IMR-90 (cell line): Measurements from ENCODE around the gene RNU2-1. TPM values are rescaled to one million over a fixed set of nuclear protein-coding genes. Genes with fewer than 3 reads are reported as not detected.
"Not testable (repeated sequence)": the region's sequence is repeated elsewhere in the genome, so short reads cannot be mapped to it uniquely, and the experiment has no call there.

Experiments used
- ATAC-seq: fragments of 200-7000 bp; cut with Tn5 transposase; 2 replicates; pipeline ENCODE4 v1.9.1; 2020; ENCODE audit warnings: low read depth, mild to moderate bottlenecking, moderate library complexity
- Bru-seq: library from RNA; stranded (reverse); fragments of 400-500 nt; gene quantifications from one replicate; lab custom pipeline; 2021; lab: Mats Ljungman, UMichigan
- BruChase-seq, 2 experiments: library from RNA; stranded (reverse); fragments of 400-500 nt; gene quantifications; one replicate each; lab custom pipeline; 2021; lab: Mats Ljungman, UMichigan
- BruUV-seq: library from RNA; stranded (reverse); fragments of 400-500 nt; replicated peaks from 2 replicates; lab custom pipeline; 2021; lab: Mats Ljungman, UMichigan
- CTCF ChIA-PET: fragments of 300-600 bp; formaldehyde crosslinking; extraction: SDS; loops from one replicate; lab custom pipeline; 2021; ENCODE audit warnings: antibody characterized with exemption; lab: Yijun Ruan, JAX
- POLR2A ChIA-PET: fragments of 300-600 bp; sonication (Branson Sonifier 250); formaldehyde crosslinking; loops from one replicate; lab custom pipeline; 2022; ENCODE audit warnings: antibody characterized with exemption; ENCODE audit not compliant: unreplicated experiment; lab: Charles Lee
- DNase-seq: peaks from one replicate; pipeline ENCODE4 v3.0.0; 2013
- H2AFZ ChIP-seq: replicated peaks from 2 replicates; pipeline ENCODE3; 2013; ENCODE audit warnings: low read length, mild to moderate bottlenecking; ENCODE audit not compliant: poor library complexity
- H2AK5ac ChIP-seq: 2 replicates; pipeline ENCODE4 v1.6.1; 2013; ENCODE audit warnings: low read depth, low read length, inconsistent platforms
- H2AK9ac ChIP-seq: replicated peaks from 2 replicates; pipeline ENCODE3; 2013; ENCODE audit warnings: mild to moderate bottlenecking, low read depth, low read length, moderate library complexity; ENCODE audit not compliant: poor library complexity
- H2BK120ac ChIP-seq: 2 replicates; pipeline ENCODE4 v1.6.1; 2013; ENCODE audit warnings: low read depth, low read length, inconsistent platforms
- H2BK15ac ChIP-seq: 3 replicates; pipeline ENCODE4 v1.6.1; 2013; ENCODE audit warnings: low read depth, low read length, inconsistent platforms
- H2BK20ac ChIP-seq: 2 replicates; pipeline ENCODE4 v1.6.1; 2013; ENCODE audit warnings: low read depth, mild to moderate bottlenecking, inconsistent platforms, low read length, moderate library complexity
- H2BK5ac ChIP-seq: 2 replicates; pipeline ENCODE4 v1.6.1; 2013; ENCODE audit warnings: mild to moderate bottlenecking, low read depth, low read length, inconsistent platforms; ENCODE audit not compliant: poor library complexity, severe bottlenecking
- H3K14ac ChIP-seq: replicated peaks from 2 replicates; pipeline ENCODE4 v1.6.1; 2013; ENCODE audit warnings: low read depth, low read length, inconsistent platforms
- H3K18ac ChIP-seq: 2 replicates; pipeline ENCODE4 v1.6.1; 2013; ENCODE audit warnings: low read depth, low read length, control low read depth
- H3K23ac ChIP-seq: 2 replicates; pipeline ENCODE4 v1.6.1; 2013; ENCODE audit warnings: low read depth, low read length, inconsistent platforms
- H3K27ac ChIP-seq: 2 replicates; pipeline ENCODE4 v1.5.1; 2013; ENCODE audit warnings: mild to moderate bottlenecking, control low read depth, low read length; ENCODE audit not compliant: insufficient read depth
- H3K27me3 ChIP-seq: 2 replicates; pipeline ENCODE4 v1.6.1; 2013; ENCODE audit warnings: low read length; ENCODE audit not compliant: control insufficient read depth, insufficient read depth
- H3K36me3 ChIP-seq: 2 replicates; pipeline ENCODE4 v1.6.1; 2013; ENCODE audit warnings: low read length, mixed read lengths; ENCODE audit not compliant: control insufficient read depth, insufficient read depth
- H3K4ac ChIP-seq: 2 replicates; pipeline ENCODE4 v1.6.1; 2013; ENCODE audit warnings: low read depth, low read length, inconsistent platforms
- H3K4me1 ChIP-seq: 2 replicates; pipeline ENCODE4 v1.6.1; 2013; ENCODE audit warnings: low read length, mixed read lengths; ENCODE audit not compliant: control insufficient read depth, insufficient read depth
- H3K4me2 ChIP-seq: 2 replicates; pipeline ENCODE4 v1.6.1; 2013; ENCODE audit warnings: low read depth, mild to moderate bottlenecking, control low read depth, low read length, moderate library complexity
- H3K4me3 ChIP-seq: 2 replicates; pipeline ENCODE4 v1.5.1; 2013; ENCODE audit warnings: low read depth, mild to moderate bottlenecking, control low read depth, low read length, moderate library complexity; ENCODE audit not compliant: insufficient read depth
- H3K56ac ChIP-seq: 2 replicates; pipeline ENCODE4 v1.6.1; 2013; ENCODE audit warnings: low read length, inconsistent platforms; ENCODE audit not compliant: insufficient read depth; ENCODE audit errors: extremely low read depth
- H3K79me1 ChIP-seq, 2 experiments: 2 replicates each; pipeline ENCODE4 v1.6.1; 2013; ENCODE audit warnings: low read length in 2 of 2, inconsistent platforms in 1 of 2, low read depth in 1 of 2
- H3K9ac ChIP-seq: 2 replicates; pipeline ENCODE4 v1.6.1; 2013; ENCODE audit warnings: low read depth, low read length, control low read depth
- H3K9me1 ChIP-seq: 2 replicates; pipeline ENCODE4 v1.6.1; 2013; ENCODE audit warnings: low read length, inconsistent platforms; ENCODE audit not compliant: insufficient read depth
- H3K9me3 ChIP-seq: 2 replicates; pipeline ENCODE4 v1.6.1; 2013; ENCODE audit warnings: low read length; ENCODE audit not compliant: control insufficient read depth, insufficient read depth
- H4K20me1 ChIP-seq: 2 replicates; pipeline ENCODE4 v1.6.1; 2013; ENCODE audit warnings: low read length, inconsistent platforms; ENCODE audit not compliant: insufficient read depth
- H4K5ac ChIP-seq: 2 replicates; pipeline ENCODE4 v1.6.1; 2013; ENCODE audit warnings: mild to moderate bottlenecking, low read depth, low read length, control low read depth
- H4K8ac ChIP-seq, 2 experiments: 2 replicates each; pipeline ENCODE4 v1.6.1; 2013; ENCODE audit warnings: low read depth in 2 of 2, low read length in 2 of 2, control low read depth in 1 of 2, inconsistent platforms in 1 of 2
- H4K91ac ChIP-seq: 2 replicates; pipeline ENCODE4 v1.6.1; 2013; ENCODE audit warnings: low read depth, low read length, inconsistent platforms; ENCODE audit not compliant: insufficient read depth
- WGBS, 2 experiments: methylation state at CpG; one replicate each; pipeline versions ENCODE4 v1.1.5 to v1.1.7; 2013; ENCODE audit warnings: missing lambda C conversion rate in 2 of 2; ENCODE audit not compliant: insufficient read length in 1 of 2; ENCODE audit errors: extremely low coverage in 2 of 2; 5-methylcytosine and 5-hydroxymethylcytosine counted together
- dilution Hi-C: fragments of 300-500 bp; cut with HindIII; formaldehyde crosslinking; loops from one replicate; pipeline ENCODE4 v1.14.3; 2018; ENCODE audit warnings: low sequenced_read_pairs; ENCODE audit not compliant: unreplicated experiment
- in situ Hi-C: fragments of 300-500 bp; cut with MboI; formaldehyde crosslinking; loops from 3 replicates; pipeline ENCODE4 v1.14.3; 2019; ENCODE audit warnings: low sequenced_read_pairs, inconsistent platforms, mixed read lengths
- intact Hi-C: fragments of 100-400 bp; cut with micrococcal nuclease; formaldehyde crosslinking; loops from 2 replicates; pipeline ENCODE4 v1.10.0; 2022
- long read RNA-seq: library from polyadenylated mRNA; unstranded; transcript quantifications from one replicate; pipeline ENCODE4 v2.0.0, GENCODE V29; 2021; ENCODE audit not compliant: unreplicated experiment
- polyA plus RNA-seq, 3 experiments: library from polyadenylated mRNA; depleted of rRNA; stranded (reverse); fragments of >200 nt; gene quantifications; 2 replicates each; pipeline ENCODE4 v1.2.3, GENCODE V29; 2012; ENCODE audit warnings: low replicate concordance in 1 of 3
- total RNA-seq: library from RNA; depleted of rRNA; stranded (reverse); fragments of >200 nt; gene quantifications from 2 replicates; pipeline ENCODE4 v1.2.3, GENCODE V29; 2012; rRNA removed

The RNU2-1 gene
- total RNA-seq (not detected in 2 replicates), polyA plus RNA-seq (2012; rRNA removed) (not detected in 2 replicates), Bru-seq, nascent RNA (not detected), BruChase-seq, experiment 1, labeled RNA remaining after a 6-hour chase (not detected), BruChase-seq, experiment 2, labeled RNA remaining after a 2-hour chase (not detected)
- not detected in 2 replicates for polyA plus RNA-seq (2012; cell fraction: cytosol; rRNA removed)
- polyA plus RNA-seq (2012; cell fraction: nucleus; rRNA removed; ENCODE audit: low replicate concordance) = not detected in 2 replicates
- long read RNA-seq = 0 reads

DNA sequence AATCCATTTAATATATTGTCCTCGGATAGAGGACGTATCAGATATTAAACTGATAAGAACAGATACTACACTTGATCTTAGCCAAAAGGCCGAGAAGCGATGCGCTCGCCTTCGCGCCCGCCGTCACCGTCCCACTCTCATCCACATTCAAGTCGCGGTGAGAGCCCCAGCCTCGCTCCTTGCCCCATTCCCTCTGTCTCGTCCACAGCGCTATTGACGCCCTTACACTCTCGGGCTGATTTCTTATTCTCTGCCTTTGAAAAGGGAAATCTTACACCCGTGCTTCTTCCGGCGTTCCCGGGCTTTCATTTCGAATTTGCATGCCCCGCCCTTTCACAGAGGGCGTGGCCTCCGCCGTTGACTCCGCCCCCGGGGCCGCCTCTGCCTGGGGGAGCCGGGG lies at the start of gene RNU2-1:
TSS of gene RNU2-1 (minus strand) at position 101 of the 400 bp plus-strand sequence.
- H2AK9ac ChIP-seq, H2AK5ac ChIP-seq, H3K4me2 ChIP-seq, H3K23ac ChIP-seq, DNase-seq, H2BK120ac ChIP-seq, H2BK15ac ChIP-seq, H4K8ac ChIP-seq, ATAC-seq, H3K4me3 ChIP-seq, H3K18ac ChIP-seq, H4K5ac ChIP-seq, H2BK20ac ChIP-seq, H3K27ac ChIP-seq, H3K9me3 ChIP-seq, H3K27me3 ChIP-seq, H3K9ac ChIP-seq, H3K36me3 ChIP-seq, POLR2A ChIA-PET, in situ Hi-C loops, CTCF ChIA-PET, H2AFZ ChIP-seq, intact Hi-C loops, H4K91ac ChIP-seq, H2BK5ac ChIP-seq, H3K4me1 ChIP-seq, H3K9me1 ChIP-seq, H3K14ac ChIP-seq, H3K79me1 ChIP-seq, dilution Hi-C loops, H3K56ac ChIP-seq, BruUV-seq, H4K20me1 ChIP-seq, H3K4ac ChIP-seq: not testable (repeated sequence)
- WGBS, 2 experiments = no CpG with 5 or more reads among the region's 31 CpGs

DNA sequence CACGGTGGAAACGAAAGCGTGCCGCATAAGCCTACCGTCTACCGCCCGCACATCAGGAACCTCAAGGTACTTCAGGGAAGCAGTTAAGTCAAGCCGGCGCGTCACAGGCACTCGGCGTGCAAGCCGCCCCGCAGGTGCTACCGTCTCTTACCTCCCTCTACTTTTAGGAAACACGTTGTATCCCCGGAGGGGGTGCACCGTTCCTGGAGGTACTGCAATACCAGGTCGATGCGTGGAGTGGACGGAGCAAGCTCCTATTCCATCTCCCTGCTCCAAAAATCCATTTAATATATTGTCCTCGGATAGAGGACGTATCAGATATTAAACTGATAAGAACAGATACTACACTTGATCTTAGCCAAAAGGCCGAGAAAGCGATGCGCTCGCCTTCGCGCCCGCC lies 39.1 kb upstream of the RNU2-1 start:
- H3K4me2 ChIP-seq, H3K36me3 ChIP-seq, H2BK5ac ChIP-seq, H4K5ac ChIP-seq, H3K9me1 ChIP-seq, H3K9me3 ChIP-seq, CTCF ChIA-PET, H3K4me1 ChIP-seq, H2BK20ac ChIP-seq, H3K56ac ChIP-seq, H4K8ac ChIP-seq, H3K23ac ChIP-seq, H2AK5ac ChIP-seq, H3K4me3 ChIP-seq, H3K79me1 ChIP-seq, H4K91ac ChIP-seq, H3K14ac ChIP-seq, H2AK9ac ChIP-seq, in situ Hi-C loops, H4K20me1 ChIP-seq, H2BK15ac ChIP-seq, H3K27me3 ChIP-seq, H3K18ac ChIP-seq, H2AFZ ChIP-seq, POLR2A ChIA-PET, intact Hi-C loops, ATAC-seq, H3K27ac ChIP-seq, H3K4ac ChIP-seq, H3K9ac ChIP-seq, H2BK120ac ChIP-seq, dilution Hi-C loops, DNase-seq: not testable (repeated sequence)
- TSS peak; percentile 100 for BruUV-seq
- no CpG with 5 or more reads among the region's 30 CpGs for WGBS, 2 experiments
